ENCODE results near the gene MTUS2. TPM values are rescaled to one million over a fixed set of nuclear protein-coding genes. Genes with fewer than 3 reads are reported as not detected.

Gene MTUS2
- total and polyA plus RNA-seq, 2 donors (not counting 1 experiment from before 2014, with no cell fraction given), result 0.06 TPM; not detected in 1

DNA sequence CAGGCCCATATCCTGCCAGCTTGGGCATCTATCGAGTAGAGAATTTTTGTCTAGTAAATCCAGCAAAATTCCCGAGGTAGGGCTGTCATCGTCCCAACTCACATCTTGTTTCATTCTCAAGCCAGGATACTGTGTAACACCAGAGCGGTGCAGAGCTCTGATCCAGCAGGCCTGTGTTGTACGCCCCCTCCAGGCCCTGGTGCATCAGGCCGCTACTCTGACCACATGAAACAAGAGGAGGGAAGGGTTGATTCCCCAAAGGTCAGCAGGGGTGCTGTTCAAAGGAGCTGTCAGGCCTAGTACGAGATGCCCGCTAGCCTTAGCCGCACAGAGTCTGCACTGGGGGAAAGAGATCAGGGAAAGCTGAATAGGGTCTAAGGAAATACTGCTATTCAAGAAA, 499.3 kb downstream of the MTUS2 start:
- Histone ChIP-seq H3K9ac (ENCODE audit: insufficient read depth, low read length) (no peak overlapping the region), H3K4me3 (replicated peaks in 1 of 4; ENCODE audit: control extremely low read depth in 1 of 4, insufficient read depth in 1 of 4, low read depth in 3 of 4, low read length in 4 of 4) (no peak overlapping the region), H3K4me2 (ENCODE audit: extremely low read depth, insufficient read depth, low read length) (no peak overlapping the region), H3K79me2 (ENCODE audit: control insufficient read depth, insufficient read depth, low read length) (no peaks in the 10 kb centered on the region), H3K27ac (ENCODE audit: insufficient read depth, low read length) (no peak overlapping the region), H4K20me1 (ENCODE audit: control insufficient read depth, extremely low read depth, insufficient read depth, low read length) (no peaks in the 10 kb centered on the region), H3K9me3 (ENCODE audit: control insufficient read depth, insufficient read depth, low read depth, low read length) (no peaks in the 10 kb centered on the region), H3K4me1 (ENCODE audit: control insufficient read depth, extremely low read depth, insufficient read depth, low read length) (no peaks in the 10 kb centered on the region), H3K27me3 (ENCODE audit: control insufficient read depth, insufficient read depth, low read length) (no peaks in the 10 kb centered on the region), H2AFZ (ENCODE audit: low read length) (no peak overlapping the region), H3K36me3 (ENCODE audit: control insufficient read depth, insufficient read depth, low read length) (no peaks in the 10 kb centered on the region)
- DNase-seq (ENCODE audit: low read depth in 2 of 2), result no peak
- TF ChIP-seq CTCF (conservative IDR thresholded peaks at IDR 0.05 in 1 of 2, IDR thresholded peaks at IDR 0.05 in 1 of 2; ENCODE audit: low read depth in 1 of 2, low read length in 2 of 2) (no peak), EZH2 (IDR thresholded peaks at IDR 0.05; ENCODE audit: low read length, missing control alignments) (no peak)

DNA sequence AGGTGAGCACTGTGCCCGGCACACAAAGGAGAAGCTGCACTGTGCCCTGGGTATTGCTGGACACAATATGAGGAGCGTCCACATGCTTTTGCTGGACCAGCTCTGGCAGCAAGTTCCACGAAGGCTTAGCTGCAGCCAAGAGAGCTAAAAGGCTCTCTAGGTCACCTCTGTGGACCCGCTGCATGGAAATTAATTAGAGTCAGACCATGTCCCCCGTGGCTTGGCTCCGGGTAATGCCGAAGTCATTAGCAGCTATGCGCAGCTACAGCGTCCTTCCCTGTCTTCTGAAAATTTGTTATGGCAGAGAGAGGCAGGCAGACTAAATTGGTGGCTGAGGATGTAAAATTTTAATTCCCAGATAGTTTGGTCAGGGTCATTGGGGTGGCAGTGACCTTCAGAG, 503.8 kb downstream of the MTUS2 start:
- Histone ChIP-seq H3K4me3 (replicated peaks in 1 of 4; ENCODE audit: control extremely low read depth in 1 of 4, insufficient read depth in 1 of 4, low read depth in 3 of 4, low read length in 4 of 4) (no peak overlapping the region), H3K9ac (ENCODE audit: insufficient read depth, low read length) (no peak overlapping the region), H3K36me3 (ENCODE audit: control insufficient read depth, insufficient read depth, low read length) (no peaks in the 10 kb centered on the region), H3K27ac (ENCODE audit: insufficient read depth, low read length) (no peak overlapping the region), H3K79me2 (ENCODE audit: control insufficient read depth, insufficient read depth, low read length) (no peaks in the 10 kb centered on the region), H2AFZ (ENCODE audit: low read length) (no peak overlapping the region), H3K27me3 (ENCODE audit: control insufficient read depth, insufficient read depth, low read length) (no peaks in the 10 kb centered on the region), H3K9me3 (ENCODE audit: control insufficient read depth, insufficient read depth, low read depth, low read length) (no peaks in the 10 kb centered on the region), H3K4me1 (ENCODE audit: control insufficient read depth, extremely low read depth, insufficient read depth, low read length) (no peaks in the 10 kb centered on the region), H3K4me2 (ENCODE audit: extremely low read depth, insufficient read depth, low read length) (no peak overlapping the region), H4K20me1 (ENCODE audit: control insufficient read depth, extremely low read depth, insufficient read depth, low read length) (no peaks in the 10 kb centered on the region)
- TF ChIP-seq CTCF (conservative IDR thresholded peaks at IDR 0.05 in 1 of 2, IDR thresholded peaks at IDR 0.05 in 1 of 2; ENCODE audit: low read depth in 1 of 2, low read length in 2 of 2) (no peak), EZH2 (IDR thresholded peaks at IDR 0.05; ENCODE audit: low read length, missing control alignments) (no peak)
- no peak for DNase-seq (ENCODE audit: low read depth in 2 of 2)

DNA sequence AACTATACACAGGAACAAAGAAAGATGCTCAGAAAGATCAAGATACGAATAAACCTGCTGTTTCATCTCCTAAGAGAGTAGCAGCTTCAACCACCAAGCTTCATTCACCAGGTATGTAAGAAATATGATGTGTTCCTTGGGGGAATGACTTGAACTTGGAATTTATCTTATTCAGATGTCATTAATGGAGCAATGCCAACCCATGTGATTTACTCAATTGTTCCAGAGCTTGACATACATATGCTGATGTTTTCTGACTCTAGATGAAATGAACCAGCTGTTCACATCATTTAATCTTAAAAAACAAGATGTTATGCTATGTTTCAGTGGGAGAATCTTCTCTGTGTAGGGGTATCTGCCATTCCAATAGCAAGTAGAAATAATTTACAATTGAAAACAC, 504.5 kb downstream of the MTUS2 start:
- TF ChIP-seq EZH2 (IDR thresholded peaks at IDR 0.05; ENCODE audit: low read length, missing control alignments) (no peak), CTCF (conservative IDR thresholded peaks at IDR 0.05 in 1 of 2, IDR thresholded peaks at IDR 0.05 in 1 of 2; ENCODE audit: low read depth in 1 of 2, low read length in 2 of 2) (no peak)
- Histone ChIP-seq H3K9ac (ENCODE audit: insufficient read depth, low read length) (no peak overlapping the region), H3K9me3 (ENCODE audit: control insufficient read depth, insufficient read depth, low read depth, low read length) (no peaks in the 10 kb centered on the region), H3K4me1 (ENCODE audit: control insufficient read depth, extremely low read depth, insufficient read depth, low read length) (no peaks in the 10 kb centered on the region), H3K27ac (ENCODE audit: insufficient read depth, low read length) (no peak overlapping the region), H3K79me2 (ENCODE audit: control insufficient read depth, insufficient read depth, low read length) (no peaks in the 10 kb centered on the region), H3K27me3 (ENCODE audit: control insufficient read depth, insufficient read depth, low read length) (no peaks in the 10 kb centered on the region), H2AFZ (ENCODE audit: low read length) (no peak overlapping the region), H3K36me3 (ENCODE audit: control insufficient read depth, insufficient read depth, low read length) (no peaks in the 10 kb centered on the region), H4K20me1 (ENCODE audit: control insufficient read depth, extremely low read depth, insufficient read depth, low read length) (no peaks in the 10 kb centered on the region), H3K4me3 (replicated peaks in 1 of 4; ENCODE audit: control extremely low read depth in 1 of 4, insufficient read depth in 1 of 4, low read depth in 3 of 4, low read length in 4 of 4) (no peak overlapping the region), H3K4me2 (ENCODE audit: extremely low read depth, insufficient read depth, low read length) (no peak overlapping the region)
- DNase-seq (ENCODE audit: low read depth in 2 of 2), result no peak
